ENCODE results near the gene TMC5. TPM values are rescaled to one million over a fixed set of nuclear protein-coding genes. Genes with fewer than 3 reads are reported as not detected.
A peak's percentile ranks its signal among the peaks of the same experiment; 100 is the strongest.

Gene TMC5
- total and polyA plus RNA-seq, 2 of the 13 experiments (the other 11 are each of a cell fraction or from before 2014, with no cell fraction given), result 0.09 to 0.41 TPM

DNA sequence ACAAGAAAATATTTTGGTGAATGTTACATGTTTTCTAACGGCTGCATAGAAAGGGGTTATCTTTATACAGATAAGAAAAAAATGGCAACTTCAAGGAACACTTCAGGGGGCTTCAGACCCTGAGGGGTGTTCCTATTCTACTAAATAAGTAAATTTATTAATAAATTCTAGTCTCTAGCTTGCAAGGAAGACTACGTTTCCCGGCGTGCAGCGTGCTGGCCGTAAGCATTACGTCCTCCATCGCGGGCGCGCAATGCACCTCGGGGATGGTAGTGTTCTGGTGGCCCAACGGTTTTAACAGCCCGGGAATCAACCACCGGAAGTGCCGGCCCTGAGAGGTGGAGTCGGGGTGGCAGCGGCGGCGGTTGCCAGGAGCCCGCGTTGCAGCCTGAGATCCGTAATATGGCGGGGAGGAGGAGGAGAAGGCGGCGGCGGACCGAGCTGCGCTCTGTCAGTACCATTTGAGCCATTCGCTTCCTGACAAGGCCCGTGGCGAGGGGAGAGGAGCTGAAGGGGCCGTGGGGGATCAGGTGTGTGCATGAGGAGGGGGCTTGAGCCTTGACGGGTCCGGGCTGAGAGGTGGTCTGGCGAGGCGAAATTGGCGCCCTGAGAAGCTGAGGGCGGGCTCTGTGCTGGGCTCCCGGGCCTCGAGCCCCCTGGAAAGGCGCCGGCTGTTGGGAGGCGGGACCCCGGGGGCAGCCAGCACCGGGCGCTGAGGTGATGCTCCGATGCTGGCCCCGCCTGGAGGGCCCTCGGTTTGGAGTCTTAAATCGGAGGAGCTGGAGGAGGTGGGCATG is 106.1 kb downstream of the TMC5 start, which contains the start of gene CCP110 (continued):
- TF ChIP-seq, protein P1, sequence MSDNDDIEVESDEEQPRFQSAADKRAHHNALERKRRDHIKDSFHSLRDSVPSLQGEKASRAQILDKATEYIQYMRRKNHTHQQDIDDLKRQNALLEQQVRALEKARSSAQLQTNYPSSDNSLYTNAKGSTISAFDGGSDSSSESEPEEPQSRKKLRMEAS (IDR thresholded peaks at IDR 0.05), result no peak
- no peak; the same call in 1 of the 2 replicates for TF ChIP-seq PCBP1 (IDR thresholded peaks at IDR 0.05; ENCODE audit: borderline replicate concordance, low read depth, low read length)
- peak; percentile 93 for TF ChIP-seq RFX3 (CRISPR knock-in tag; IDR thresholded peaks at IDR 0.05)
- TF ChIP-seq NFRKB (IDR thresholded peaks at IDR 0.05), result no peak
- no peak for TF ChIP-seq BCL6 (CRISPR knock-in tag; IDR thresholded peaks at IDR 0.05)
- TF ChIP-seq, protein P2, sequence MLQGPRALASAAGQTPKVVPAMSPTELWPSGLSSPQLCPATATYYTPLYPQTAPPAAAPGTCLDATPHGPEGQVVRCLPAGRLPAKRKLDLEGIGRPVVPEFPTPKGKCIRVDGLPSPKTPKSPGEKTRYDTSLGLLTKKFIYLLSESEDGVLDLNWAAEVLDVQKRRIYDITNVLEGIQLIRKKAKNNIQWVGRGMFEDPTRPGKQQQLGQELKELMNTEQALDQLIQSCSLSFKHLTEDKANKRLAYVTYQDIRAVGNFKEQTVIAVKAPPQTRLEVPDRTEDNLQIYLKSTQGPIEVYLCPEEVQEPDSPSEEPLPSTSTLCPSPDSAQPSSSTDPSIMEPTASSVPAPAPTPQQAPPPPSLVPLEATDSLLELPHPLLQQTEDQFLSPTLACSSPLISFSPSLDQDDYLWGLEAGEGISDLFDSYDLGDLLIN (CRISPR knock-in tag; IDR thresholded peaks at IDR 0.05; ENCODE audit: borderline replicate concordance), result no peak; the same call in 1 of the 2 replicates
- peak; percentile 83 for TF ChIP-seq SPEN (CRISPR knock-in tag; IDR thresholded peaks at IDR 0.05; ENCODE audit: low read depth)
- TF ChIP-seq, protein P3, sequence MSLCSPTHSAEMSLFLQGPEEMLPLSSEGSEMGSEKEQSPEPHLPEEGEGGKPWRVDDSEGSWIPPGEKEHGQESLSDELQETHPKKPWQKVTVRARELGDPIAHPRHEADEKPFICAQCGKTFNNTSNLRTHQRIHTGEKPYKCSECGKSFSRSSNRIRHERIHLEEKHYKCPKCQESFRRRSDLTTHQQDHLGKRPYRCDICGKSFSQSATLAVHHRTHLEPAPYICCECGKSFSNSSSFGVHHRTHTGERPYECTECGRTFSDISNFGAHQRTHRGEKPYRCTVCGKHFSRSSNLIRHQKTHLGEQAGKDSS (CRISPR knock-in tag; IDR thresholded peaks at IDR 0.05; ENCODE audit: borderline replicate concordance, low read depth), result peak; percentile 95
- TF ChIP-seq KDM2A (CRISPR knock-in tag; IDR thresholded peaks at IDR 0.05; ENCODE audit: borderline replicate concordance, low read depth), result peak; percentile 76
- no peak for TF ChIP-seq ZNF33B (CRISPR knock-in tag; IDR thresholded peaks at IDR 0.05)
- TF ChIP-seq KDM4B (CRISPR knock-in tag; IDR thresholded peaks at IDR 0.05), result no peak
- TF ChIP-seq, protein P4, sequence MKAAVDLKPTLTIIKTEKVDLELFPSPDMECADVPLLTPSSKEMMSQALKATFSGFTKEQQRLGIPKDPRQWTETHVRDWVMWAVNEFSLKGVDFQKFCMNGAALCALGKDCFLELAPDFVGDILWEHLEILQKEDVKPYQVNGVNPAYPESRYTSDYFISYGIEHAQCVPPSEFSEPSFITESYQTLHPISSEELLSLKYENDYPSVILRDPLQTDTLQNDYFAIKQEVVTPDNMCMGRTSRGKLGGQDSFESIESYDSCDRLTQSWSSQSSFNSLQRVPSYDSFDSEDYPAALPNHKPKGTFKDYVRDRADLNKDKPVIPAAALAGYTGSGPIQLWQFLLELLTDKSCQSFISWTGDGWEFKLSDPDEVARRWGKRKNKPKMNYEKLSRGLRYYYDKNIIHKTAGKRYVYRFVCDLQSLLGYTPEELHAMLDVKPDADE (CRISPR knock-in tag; IDR thresholded peaks at IDR 0.05), result no peak
- no peak for TF ChIP-seq SNRNP70 (IDR thresholded peaks at IDR 0.05; ENCODE audit: low read depth, low read length)
- no peak for TF ChIP-seq PRMT3 (CRISPR knock-in tag; IDR thresholded peaks at IDR 0.05; ENCODE audit: borderline replicate concordance, low read depth)
- TF ChIP-seq NCOA5 (CRISPR knock-in tag; IDR thresholded peaks at IDR 0.05), result no peak
- TF ChIP-seq, protein P5, sequence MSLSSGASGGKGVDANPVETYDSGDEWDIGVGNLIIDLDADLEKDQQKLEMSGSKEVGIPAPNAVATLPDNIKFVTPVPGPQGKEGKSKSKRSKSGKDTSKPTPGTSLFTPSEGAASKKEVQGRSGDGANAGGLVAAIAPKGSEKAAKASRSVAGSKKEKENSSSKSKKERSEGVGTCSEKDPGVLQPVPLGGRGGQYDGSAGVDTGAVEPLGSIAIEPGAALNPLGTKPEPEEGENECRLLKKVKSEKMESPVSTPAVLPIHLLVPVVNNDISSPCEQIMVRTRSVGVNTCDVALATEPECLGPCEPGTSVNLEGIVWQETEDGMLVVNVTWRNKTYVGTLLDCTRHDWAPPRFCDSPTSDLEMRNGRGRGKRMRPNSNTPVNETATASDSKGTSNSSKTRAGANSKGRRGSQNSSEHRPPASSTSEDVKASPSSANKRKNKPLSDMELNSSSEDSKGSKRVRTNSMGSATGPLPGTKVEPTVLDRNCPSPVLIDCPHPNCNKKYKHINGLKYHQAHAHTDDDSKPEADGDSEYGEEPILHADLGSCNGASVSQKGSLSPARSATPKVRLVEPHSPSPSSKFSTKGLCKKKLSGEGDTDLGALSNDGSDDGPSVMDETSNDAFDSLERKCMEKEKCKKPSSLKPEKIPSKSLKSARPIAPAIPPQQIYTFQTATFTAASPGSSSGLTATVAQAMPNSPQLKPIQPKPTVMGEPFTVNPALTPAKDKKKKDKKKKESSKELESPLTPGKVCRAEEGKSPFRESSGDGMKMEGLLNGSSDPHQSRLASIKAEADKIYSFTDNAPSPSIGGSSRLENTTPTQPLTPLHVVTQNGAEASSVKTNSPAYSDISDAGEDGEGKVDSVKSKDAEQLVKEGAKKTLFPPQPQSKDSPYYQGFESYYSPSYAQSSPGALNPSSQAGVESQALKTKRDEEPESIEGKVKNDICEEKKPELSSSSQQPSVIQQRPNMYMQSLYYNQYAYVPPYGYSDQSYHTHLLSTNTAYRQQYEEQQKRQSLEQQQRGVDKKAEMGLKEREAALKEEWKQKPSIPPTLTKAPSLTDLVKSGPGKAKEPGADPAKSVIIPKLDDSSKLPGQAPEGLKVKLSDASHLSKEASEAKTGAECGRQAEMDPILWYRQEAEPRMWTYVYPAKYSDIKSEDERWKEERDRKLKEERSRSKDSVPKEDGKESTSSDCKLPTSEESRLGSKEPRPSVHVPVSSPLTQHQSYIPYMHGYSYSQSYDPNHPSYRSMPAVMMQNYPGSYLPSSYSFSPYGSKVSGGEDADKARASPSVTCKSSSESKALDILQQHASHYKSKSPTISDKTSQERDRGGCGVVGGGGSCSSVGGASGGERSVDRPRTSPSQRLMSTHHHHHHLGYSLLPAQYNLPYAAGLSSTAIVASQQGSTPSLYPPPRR (CRISPR knock-in tag; IDR thresholded peaks at IDR 0.05; ENCODE audit: borderline replicate concordance), result peak; percentile 67
- TF ChIP-seq SMAD9 (CRISPR knock-in tag; IDR thresholded peaks at IDR 0.05), result no peak; the same call in 1 of the 2 replicates
- no peak for TF ChIP-seq RAD21 (CRISPR knock-in tag; IDR thresholded peaks at IDR 0.05)
- no peak; the same call in 1 of the 2 replicates for TF ChIP-seq YEATS4 (CRISPR knock-in tag; IDR thresholded peaks at IDR 0.05; ENCODE audit: borderline replicate concordance)
- TF ChIP-seq ZC3H13 (CRISPR knock-in tag; IDR thresholded peaks at IDR 0.05), result no peak
- no peak for TF ChIP-seq ZNF790 (CRISPR knock-in tag; IDR thresholded peaks at IDR 0.05; ENCODE audit: borderline replicate concordance)
- TF ChIP-seq SOX5 (CRISPR knock-in tag; IDR thresholded peaks at IDR 0.05; ENCODE audit: borderline replicate concordance), result peak; percentile 44
